ENCODE measurements around the gene COA3. TPM values are rescaled to one million over a fixed set of nuclear protein-coding genes. Genes with fewer than 3 reads are reported as not detected.

COA3 gene
- total RNA-seq, 1 experiment from 2014 or later, result 41.0 TPM

DNA sequence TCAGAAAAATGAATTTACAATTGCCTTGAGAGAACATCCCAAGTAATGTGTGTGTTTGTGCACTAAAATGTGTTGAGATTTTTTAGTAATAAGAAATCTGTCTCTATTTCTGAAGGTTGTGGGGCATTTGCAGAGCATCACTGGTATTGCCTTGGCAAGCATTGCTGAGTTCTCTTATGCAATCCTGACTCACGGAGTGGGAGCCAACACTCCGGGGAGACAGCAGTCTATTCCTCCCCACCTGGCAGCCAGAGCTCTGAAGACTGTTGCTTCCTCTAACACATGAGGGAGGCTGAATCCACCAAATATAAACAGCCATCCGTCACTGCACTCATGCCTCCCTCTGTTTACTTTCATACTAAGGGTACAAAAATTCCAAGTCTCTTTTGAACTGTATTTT lies 10.7 kb upstream of the COA3 start:
- no peaks in the 10 kb centered on the region for H3K9me3 Mint-ChIP-seq (ENCODE audit: unreplicated experiment)
- ChIA-PET CTCF (interaction anchor here (0.6 to 1.3 kb wide), 3 partner anchors 9 to 237 kb away, joined by 3 to 6 read pairs (median 3); no protein-coding TSS in a partner anchor), POLR2A (interaction anchor here (0.7 to 2.9 kb wide), 9 partner anchors 11 to 189 kb away, joined by 3 to 18 read pairs (median 3); partner anchors contain the start of genes BECN1, CNTD1, COA3 and PSME3)
- intact Hi-C loops (cut with micrococcal nuclease), result no loop called here
- peaks cover 6% of the 10 kb centered on the region for H3K4me1 Mint-ChIP-seq (ENCODE audit: insufficient read depth, unreplicated experiment)
- H3K36me3 Mint-ChIP-seq (ENCODE audit: insufficient read depth, unreplicated experiment), result peaks cover 52% of the 10 kb centered on the region
- TF ChIP-seq, protein P1, sequence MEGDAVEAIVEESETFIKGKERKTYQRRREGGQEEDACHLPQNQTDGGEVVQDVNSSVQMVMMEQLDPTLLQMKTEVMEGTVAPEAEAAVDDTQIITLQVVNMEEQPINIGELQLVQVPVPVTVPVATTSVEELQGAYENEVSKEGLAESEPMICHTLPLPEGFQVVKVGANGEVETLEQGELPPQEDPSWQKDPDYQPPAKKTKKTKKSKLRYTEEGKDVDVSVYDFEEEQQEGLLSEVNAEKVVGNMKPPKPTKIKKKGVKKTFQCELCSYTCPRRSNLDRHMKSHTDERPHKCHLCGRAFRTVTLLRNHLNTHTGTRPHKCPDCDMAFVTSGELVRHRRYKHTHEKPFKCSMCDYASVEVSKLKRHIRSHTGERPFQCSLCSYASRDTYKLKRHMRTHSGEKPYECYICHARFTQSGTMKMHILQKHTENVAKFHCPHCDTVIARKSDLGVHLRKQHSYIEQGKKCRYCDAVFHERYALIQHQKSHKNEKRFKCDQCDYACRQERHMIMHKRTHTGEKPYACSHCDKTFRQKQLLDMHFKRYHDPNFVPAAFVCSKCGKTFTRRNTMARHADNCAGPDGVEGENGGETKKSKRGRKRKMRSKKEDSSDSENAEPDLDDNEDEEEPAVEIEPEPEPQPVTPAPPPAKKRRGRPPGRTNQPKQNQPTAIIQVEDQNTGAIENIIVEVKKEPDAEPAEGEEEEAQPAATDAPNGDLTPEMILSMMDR (IDR thresholded peaks at IDR 0.05; ENCODE audit: unreplicated experiment), result no peak
- no TSS peak for BruUV-seq (replicated peaks)
- peak; percentile 82 for DNase-seq (ENCODE audit: unreplicated experiment)
- H3K27me3 Mint-ChIP-seq (ENCODE audit: insufficient read depth, unreplicated experiment), result no peaks in the 10 kb centered on the region
- H3K27ac Mint-ChIP-seq (ENCODE audit: low read depth, unreplicated experiment), result no peak overlapping the region
- H3K4me3 Mint-ChIP-seq (ENCODE audit: unreplicated experiment), result no peak overlapping the region

DNA sequence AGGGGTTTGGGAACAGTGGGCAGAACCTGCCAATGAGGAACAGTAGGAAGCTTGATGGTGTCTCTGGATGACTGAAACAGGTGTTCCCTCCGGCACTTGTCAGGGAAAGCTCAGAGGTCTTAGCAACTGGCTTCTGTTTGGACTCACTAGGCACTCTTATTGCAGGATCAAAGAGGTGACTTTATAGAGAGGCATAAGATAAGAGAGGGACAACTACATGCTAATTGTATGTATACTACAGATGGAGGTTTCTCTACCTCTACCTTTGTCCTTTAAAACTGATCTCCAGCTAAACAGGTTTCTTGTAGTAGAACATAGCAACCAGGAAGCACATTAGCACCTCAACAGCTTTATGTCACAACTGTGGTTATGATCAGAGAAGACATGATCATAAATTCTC lies 7.7 kb upstream of the COA3 start:
- Mint-ChIP-seq H3K4me3 (ENCODE audit: unreplicated experiment) (no peak overlapping the region), H3K4me1 (ENCODE audit: insufficient read depth, unreplicated experiment) (peaks cover 6% of the 10 kb centered on the region), H3K9me3 (ENCODE audit: unreplicated experiment) (no peaks in the 10 kb centered on the region), H3K27ac (ENCODE audit: low read depth, unreplicated experiment) (no peak overlapping the region), H3K27me3 (ENCODE audit: insufficient read depth, unreplicated experiment) (no peaks in the 10 kb centered on the region), H3K36me3 (ENCODE audit: insufficient read depth, unreplicated experiment) (peaks cover 23% of the 10 kb centered on the region)
- no TSS peak for BruUV-seq (replicated peaks)
- ChIA-PET CTCF (interaction anchor here (0.9 to 1.5 kb wide), 2 partner anchors 9 to 14 kb away, joined by 3 to 4 read pairs; no protein-coding TSS in a partner anchor), POLR2A (interaction anchor here (0.8 to 1.2 kb wide), 3 partner anchors 9 to 20 kb away, joined by 3 to 4 read pairs (median 3); partner anchors contain the start of gene BECN1)
- intact Hi-C loops (cut with micrococcal nuclease), result no loop called here
- no peak for DNase-seq (ENCODE audit: unreplicated experiment)
- TF ChIP-seq, protein P1 (IDR thresholded peaks at IDR 0.05; ENCODE audit: unreplicated experiment), result no peak

- intact Hi-C loops (cut with micrococcal nuclease), result no loop called here
- no peak for DNase-seq (ENCODE audit: unreplicated experiment)
- Mint-ChIP-seq H3K36me3 (ENCODE audit: insufficient read depth, unreplicated experiment) (peaks cover 10% of the 10 kb centered on the region), H3K4me1 (ENCODE audit: insufficient read depth, unreplicated experiment) (peaks cover 6% of the 10 kb centered on the region), H3K9me3 (ENCODE audit: unreplicated experiment) (no peaks in the 10 kb centered on the region), H3K4me3 (ENCODE audit: unreplicated experiment) (no peak overlapping the region), H3K27me3 (ENCODE audit: insufficient read depth, unreplicated experiment) (no peaks in the 10 kb centered on the region), H3K27ac (ENCODE audit: low read depth, unreplicated experiment) (no peak overlapping the region)
- TF ChIP-seq, protein P1 (IDR thresholded peaks at IDR 0.05; ENCODE audit: unreplicated experiment), result no peak
- CTCF ChIA-PET, result interaction anchor here (0.8 to 2.5 kb wide), 2 partner anchors 15 to 17 kb away, joined by 4 to 9 read pairs; no protein-coding TSS in a partner anchor
- POLR2A ChIA-PET, result interaction anchor here (0.6 to 1.2 kb wide), 2 partner anchors 11 to 19 kb away, joined by 3 read pairs; no protein-coding TSS in a partner anchor
- BruUV-seq (replicated peaks), result no TSS peak
These were observed 6.4 kb upstream of the COA3 start for GRCh38 chr17:42804918-42805367.

GRCh38 chr17:42803074-42803883 lies 4.8 kb upstream of the COA3 start:
- POLR2A ChIA-PET, result interaction anchor here (0.7 kb wide), 1 partner anchor 19 kb away, joined by 3 read pairs; no protein-coding TSS in a partner anchor
- H3K4me3 Mint-ChIP-seq (ENCODE audit: unreplicated experiment), result no peak overlapping the region

More at GRCh38 chr17:42803074-42803883, 4.8 kb upstream of the COA3 start:
- Mint-ChIP-seq H3K36me3 (ENCODE audit: insufficient read depth, unreplicated experiment) (peaks cover 6% of the 10 kb centered on the region), H3K4me1 (ENCODE audit: insufficient read depth, unreplicated experiment) (peaks cover 5% of the 10 kb centered on the region), H3K27ac (ENCODE audit: low read depth, unreplicated experiment) (no peak overlapping the region), H3K27me3 (ENCODE audit: insufficient read depth, unreplicated experiment) (no peaks in the 10 kb centered on the region), H3K9me3 (ENCODE audit: unreplicated experiment) (no peaks in the 10 kb centered on the region)
- no TSS peak for BruUV-seq (replicated peaks)
- DNase-seq (ENCODE audit: unreplicated experiment), result no peak
- TF ChIP-seq, protein P1 (IDR thresholded peaks at IDR 0.05; ENCODE audit: unreplicated experiment), result no peak
- CTCF ChIA-PET, result interaction anchor here (0.5 to 2.5 kb wide), 5 partner anchors 12 to 121 kb away, joined by 3 to 9 read pairs (median 3); no protein-coding TSS in a partner anchor
- intact Hi-C loops (cut with micrococcal nuclease), result no loop called here
